ENCODE data around the gene CUX1. TPM values are rescaled to one million over a fixed set of nuclear protein-coding genes. Genes with fewer than 3 reads are reported as not detected.
"Not testable (repeated sequence)": the region's sequence is repeated elsewhere in the genome, so short reads cannot be mapped to it uniquely, and the experiment has no call there.

The CUX1 gene
- total RNA-seq, 1 experiment from 2014 or later, result 30.3 TPM

DNA sequence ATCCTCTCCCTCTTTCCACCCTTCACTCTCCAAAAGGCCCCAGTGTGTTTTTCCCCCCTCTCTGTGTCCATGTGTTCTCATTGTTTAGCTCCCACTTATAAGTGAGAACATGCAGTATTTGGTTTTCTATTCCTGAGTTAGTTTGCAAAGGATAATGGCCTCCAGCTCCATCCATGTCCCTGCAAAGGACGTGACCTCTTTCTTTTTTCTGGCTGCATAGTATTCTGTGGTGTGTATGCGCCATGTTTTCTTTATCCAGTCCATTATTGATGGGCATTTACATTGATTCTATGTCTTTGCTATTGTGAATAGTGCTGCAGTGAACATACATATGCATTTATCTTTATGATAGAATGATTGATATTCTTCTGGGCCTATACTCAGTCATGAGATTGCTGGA is 31.9 kb downstream of the CUX1 start:
- not testable (repeated sequence) for DNase-seq (ENCODE audit: low read depth)

DNA sequence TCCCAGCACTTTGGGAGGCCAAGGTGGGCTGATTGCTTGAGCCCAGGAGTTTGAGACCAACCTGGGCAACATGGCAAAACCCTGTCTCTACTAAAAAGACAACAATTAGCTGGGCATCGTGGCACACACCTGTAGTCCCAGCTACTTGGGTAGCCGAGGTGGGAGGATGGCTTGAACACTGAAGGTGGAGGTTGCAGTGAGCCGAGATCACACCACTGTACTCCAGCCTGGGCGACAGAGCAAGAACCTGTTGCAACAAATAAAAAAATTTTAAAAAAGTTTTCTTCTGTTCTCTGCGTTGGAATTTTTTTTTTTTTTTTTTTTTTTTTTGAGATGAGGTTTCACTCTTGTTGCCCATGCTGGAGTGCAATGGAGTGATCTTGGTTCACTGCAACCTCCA is 34.9 kb downstream of the CUX1 start:
- not testable (repeated sequence) for DNase-seq (ENCODE audit: low read depth)

DNA sequence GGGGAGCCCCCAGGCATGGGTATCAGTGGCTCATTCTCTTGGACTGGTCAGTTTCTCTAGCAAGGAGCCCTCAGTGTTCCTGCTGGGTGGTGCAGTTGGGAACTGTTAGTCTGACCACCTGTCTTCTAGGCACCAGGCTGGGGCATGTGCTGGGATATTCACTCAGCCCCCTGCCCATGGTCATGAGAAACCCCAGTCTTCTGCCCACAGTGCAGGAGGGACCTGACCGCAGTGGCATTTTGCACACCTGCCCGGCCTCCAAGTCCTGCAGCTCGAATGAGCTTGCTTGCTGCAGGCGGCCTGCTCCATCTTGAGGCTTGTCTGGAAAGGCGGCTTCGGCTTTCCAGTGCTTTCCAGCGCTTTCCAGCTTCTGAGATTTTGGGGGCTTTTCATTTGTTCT is 36.3 kb downstream of the CUX1 start:
- DNase-seq (ENCODE audit: low read depth), result no peak

DNA sequence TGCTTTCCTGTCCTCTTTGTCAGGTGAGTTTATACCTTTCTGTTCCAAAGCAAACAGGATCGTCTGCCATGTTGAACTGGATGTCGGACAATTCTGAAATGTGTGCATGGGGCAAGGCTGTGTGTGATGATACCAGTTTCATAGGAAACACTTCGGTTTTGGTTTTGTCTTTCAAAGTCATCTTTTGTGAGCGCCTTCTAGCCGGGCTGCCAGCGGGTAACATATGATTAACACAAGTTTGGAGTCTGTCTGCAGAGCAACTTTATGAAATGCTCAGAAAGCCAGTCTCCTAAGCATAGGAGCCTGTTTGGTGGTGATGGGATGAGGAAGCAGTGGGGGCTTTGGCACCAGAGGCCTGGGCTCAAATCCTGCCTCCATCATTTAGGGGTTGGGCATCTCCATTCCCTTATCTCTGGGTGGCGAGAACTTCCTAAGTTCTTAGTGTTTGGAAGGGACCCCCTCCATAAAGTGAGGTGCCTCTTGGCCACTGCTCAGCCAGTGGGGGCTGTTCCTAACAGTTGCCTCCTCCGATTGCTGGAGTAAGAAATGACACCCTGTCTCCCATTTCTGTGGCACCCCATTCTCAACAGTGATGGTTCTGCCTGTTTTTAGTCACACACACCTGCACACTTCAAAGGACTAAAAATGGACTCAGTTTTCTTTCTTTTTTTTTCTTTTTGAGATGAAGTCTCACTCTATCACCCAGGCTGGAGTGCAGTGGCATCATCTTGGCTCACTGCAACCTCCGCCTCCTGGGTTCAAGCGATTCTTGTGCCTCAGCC is 36.8 kb downstream of the CUX1 start:
- DNase-seq (ENCODE audit: low read depth), result no peak

GRCh38 chr7:101856473-101857357 is 39.3 kb downstream of the CUX1 start:
- peak; percentile 97 for DNase-seq (ENCODE audit: low read depth)

GRCh38 chr7:101857358-101857811 is 40.0 kb downstream of the CUX1 start:
- DNase-seq (ENCODE audit: low read depth), result no peak

GRCh38 chr7:101858437-101859385 is 41.3 kb downstream of the CUX1 start:
- no peak for DNase-seq (ENCODE audit: low read depth)

DNA sequence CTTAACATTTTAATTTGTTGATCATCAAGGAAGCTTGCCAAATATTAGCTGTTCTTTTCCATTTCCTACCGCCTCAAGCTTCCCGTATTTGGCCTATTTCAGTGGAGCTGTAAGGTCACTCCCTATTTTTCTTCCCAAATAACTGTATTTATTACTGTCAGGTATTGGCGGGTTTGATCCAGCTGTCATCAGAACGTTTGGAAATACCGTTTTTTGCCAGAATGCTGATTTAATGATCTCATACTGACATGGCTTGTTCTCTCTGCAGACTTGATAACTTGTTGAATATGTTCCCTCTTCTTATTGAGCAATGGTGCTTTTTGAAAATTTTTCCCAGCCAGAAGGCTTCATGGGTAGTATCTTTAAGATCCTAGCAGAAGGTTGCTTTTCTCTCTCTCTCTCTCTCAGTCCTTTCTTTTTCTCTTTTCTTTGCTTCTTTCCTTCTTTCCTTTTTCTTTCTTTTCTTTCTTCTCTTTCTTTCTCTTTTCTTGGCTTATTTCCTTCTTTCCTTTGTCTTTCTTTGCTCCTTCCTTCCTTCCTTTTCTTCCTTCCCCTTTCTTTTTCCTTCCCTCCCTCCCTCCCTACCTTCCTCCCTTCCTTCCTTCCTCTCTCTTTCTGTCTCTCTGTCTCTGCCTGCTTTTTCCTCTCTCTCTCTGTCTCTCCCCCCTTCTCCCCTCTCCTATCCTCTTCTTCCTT is 42.1 kb downstream of the CUX1 start:
- DNase-seq (ENCODE audit: low read depth), result no peak

DNA sequence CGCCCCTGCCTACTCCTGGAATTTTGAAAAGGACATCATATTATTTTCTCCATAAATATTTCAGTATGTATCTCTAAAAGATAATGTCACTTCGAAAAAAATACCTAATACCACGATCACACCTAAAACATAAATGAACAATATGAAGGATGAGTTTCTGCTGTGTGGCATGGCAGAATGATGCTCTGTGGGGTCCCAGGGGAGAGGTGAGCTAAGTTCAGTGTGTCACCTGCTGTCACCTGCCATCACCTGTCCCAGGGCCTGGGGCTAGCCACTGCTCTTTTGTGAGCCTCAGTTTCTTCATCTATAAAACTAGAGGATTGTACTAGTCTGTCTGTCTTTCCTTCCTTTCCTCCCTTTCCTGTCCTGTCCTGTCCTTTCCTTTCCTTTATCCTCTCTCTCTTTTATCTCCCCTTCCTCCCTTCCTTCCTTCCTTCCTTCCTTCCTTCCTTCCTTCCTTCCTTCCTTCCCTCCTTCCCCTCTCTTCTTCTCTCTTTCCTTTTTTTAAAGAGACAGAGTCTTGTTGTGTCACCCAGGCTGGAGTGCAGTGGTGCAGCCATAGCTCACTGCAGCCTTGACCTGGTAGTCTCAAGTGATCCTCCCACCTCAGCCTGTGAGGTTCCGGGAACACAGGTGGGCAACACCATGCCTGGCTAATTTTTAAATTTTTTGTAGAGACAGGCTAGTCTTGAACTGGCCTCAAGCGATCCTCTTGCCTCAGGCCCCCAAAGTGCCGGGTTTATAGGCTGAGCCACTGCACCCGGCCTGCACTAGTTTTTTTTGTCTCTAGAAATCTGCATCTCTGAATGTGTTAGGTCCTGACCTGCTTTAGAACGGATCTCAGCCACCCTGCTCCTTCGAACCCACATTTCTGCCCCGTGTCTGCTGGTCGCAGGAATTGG is 43.1 kb downstream of the CUX1 start:
- no peak for DNase-seq (ENCODE audit: low read depth)

DNA sequence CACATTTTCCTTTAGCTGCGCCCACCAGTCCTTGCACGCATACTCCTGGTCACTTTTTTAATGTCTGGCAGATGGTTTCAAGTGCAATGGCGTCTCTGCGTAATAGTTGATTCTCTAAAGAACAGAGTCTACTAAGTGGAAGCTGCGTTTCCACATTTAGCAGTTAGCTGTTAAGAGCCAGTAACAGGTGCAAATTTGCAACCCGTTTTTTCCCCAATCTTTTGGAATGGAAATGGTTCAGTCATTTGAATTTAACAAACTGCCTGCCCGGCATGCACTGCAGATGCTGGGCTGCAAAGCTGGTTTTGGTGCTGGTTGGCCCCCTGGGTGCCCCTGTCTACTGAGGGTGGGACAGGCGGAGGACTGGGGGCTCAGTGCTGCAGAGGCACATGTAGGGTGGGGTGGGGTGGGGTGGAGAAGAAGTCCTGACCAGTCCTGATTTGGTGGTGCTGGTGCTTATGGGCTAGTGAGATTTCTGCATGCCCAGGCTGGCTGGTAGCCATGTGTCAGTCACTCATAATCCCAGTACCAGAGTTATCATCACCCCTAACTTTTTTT is 43.9 kb downstream of the CUX1 start:
- DNase-seq (ENCODE audit: low read depth), result no peak

DNA sequence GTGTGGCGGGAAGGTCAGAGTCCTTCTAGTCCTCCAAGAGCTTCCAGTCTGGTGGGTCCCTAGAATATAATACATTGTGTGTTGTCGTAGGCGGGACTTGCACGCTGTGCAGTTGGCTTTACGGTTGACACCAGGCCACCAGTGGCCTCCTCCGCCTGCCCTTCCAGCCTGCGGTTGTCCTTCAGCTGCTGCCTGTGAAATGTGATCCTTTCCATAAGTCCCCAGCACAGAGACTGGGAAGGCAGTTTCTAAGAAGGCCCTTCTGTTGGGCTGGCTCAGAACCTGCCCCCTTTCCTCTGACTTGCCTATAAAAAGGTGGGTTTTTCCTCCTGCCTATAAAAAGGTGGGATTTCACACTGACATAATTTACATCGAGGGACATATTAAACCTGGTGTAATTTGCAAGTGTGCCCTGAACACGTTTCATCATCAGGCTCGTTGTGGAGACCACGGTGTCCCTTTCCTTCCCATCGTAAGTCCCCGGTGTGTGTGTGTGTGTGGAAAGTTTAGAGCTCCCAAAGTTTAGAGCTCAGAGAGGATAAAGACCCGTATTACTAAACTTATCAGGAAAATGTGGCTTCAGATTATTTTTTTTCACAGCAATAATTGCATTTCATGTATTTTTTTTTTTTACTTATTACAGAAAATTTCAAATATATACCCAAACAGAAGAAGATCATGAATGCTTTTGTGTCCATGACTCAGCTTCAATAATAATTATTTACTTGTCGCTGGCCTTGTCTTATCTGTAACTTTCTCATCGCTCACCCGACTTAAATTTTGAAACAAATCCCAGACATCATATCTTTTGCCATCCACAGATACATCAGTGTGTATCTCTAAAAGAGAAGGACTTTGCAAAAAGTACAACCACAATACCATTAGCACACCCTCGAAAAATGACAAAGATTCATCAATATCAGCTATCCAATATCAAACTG is 45.1 kb downstream of the CUX1 start:
- DNase-seq (ENCODE audit: low read depth), result no peak

- DNase-seq (ENCODE audit: low read depth), result no peak
Measured at GRCh38 chr7:101863598-101863997, 46.2 kb downstream of the CUX1 start.

GRCh38 chr7:101864039-101864438 is 46.6 kb downstream of the CUX1 start:
- DNase-seq (ENCODE audit: low read depth), result no peak

DNA sequence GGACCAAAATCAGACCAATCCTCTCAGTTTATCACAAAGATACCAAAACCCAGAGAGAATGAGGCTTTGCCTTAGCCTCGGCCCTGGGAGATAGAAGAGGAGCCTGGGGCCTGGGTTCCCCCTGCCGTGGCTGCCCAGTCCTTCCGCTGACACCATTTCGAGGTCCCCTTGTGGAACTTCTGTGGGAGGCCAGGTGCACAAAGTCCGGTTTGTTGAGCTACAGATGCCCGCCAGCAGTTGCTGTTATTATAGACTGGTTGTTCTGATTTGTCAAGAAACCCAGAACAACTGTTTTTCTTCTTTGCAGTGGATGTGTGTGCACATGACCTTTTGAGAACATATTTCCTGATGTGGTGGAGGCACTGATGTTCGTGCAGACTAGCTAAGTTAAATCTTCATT is 47.6 kb downstream of the CUX1 start:
- no peak for DNase-seq (ENCODE audit: low read depth)

DNA sequence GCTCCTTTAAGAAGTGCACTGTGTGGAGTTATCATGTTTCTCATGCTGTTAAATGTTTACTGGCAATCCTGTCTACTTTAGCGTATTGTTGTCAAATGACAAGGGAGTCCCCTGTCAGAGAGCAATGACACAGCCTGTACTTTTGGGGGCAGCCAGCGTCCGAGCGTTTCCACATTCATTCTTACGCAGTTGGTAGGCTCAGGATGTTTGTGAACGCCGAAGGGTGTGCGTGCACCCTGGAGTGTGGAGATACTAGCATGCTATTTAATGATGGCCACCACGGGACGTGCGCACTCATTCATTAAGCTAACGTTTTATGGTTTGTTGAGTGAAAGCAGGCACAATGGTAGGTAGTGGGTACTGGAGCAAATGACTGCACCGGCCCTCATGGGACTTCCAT is 48.0 kb downstream of the CUX1 start:
- DNase-seq (ENCODE audit: low read depth), result no peak

DNA sequence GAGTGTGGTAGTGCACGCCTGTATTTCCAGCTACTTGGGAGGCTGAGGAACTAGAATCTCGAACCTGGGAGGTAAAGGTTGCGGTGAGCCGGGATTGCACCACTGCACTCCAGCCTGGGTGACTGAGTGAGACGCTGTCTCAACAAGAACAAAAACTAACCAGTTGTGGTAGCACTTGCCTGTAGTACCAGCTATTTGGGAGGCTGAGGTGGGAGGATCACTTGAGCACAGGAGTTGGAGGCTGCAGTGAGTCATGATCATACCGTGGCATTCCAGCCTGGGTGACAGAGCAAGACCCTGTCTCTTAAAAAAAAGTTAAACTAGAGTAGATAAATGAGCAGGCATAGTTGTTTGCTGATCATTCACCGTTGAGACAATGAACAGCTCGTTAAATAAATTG is 48.9 kb downstream of the CUX1 start:
- DNase-seq (ENCODE audit: low read depth), result no peak

GRCh38 chr7:101867265-101867664 is 49.8 kb downstream of the CUX1 start:
- no peak for DNase-seq (ENCODE audit: low read depth)

DNA sequence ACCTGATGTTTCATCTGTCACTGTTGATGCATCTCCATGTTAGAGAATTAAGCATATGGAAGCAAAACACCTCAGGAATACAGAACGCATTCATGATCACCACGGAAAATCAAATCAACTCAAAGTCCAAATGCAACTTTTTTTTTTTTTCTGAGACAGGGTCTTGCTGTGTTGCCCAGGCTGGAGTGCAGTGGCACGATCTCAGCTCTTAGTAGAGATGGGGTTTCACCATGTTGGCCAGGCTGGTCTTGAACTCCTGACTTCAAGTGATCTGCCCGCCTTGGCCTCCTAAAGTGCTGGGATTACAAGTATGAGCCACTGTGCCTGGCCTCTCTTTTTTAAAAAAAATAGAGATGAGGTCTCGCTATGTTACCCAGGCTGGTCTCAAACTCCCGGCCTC is 50.3 kb downstream of the CUX1 start:
- DNase-seq (ENCODE audit: low read depth), result not testable (repeated sequence)

Measured in Daoy (cell line).